GM13977 (cell line): Measurements from ENCODE around the gene TMEM132D.
"Not testable (repeated sequence)": the region's sequence is repeated elsewhere in the genome, so short reads cannot be mapped to it uniquely, and the experiment has no call there.

Experiments
- DNase-seq: peaks from one replicate; pipeline ENCODE4 v3.0.0; 2012; ENCODE audit warnings: low spot score
- in situ Hi-C: fragments of 300-500 bp; cut with MboI; formaldehyde crosslinking; loops from one replicate; pipeline ENCODE4 v1.12.0; 2022; ENCODE audit warnings: low sequenced_read_pairs, low pct_unique_long_range_greater_than_20kb, mixed read lengths, inconsistent platforms; ENCODE audit not compliant: unreplicated experiment
- TF ChIP-seq, protein P1 (sequence below): IDR thresholded peaks from 2 replicates; pipeline ENCODE4 v1.5.1; 2012; ENCODE audit warnings: mild to moderate bottlenecking, control low read depth; ENCODE audit not compliant: insufficient read depth; ENCODE audit errors: extremely low read depth, missing control alignments

The TMEM132D gene

DNA sequence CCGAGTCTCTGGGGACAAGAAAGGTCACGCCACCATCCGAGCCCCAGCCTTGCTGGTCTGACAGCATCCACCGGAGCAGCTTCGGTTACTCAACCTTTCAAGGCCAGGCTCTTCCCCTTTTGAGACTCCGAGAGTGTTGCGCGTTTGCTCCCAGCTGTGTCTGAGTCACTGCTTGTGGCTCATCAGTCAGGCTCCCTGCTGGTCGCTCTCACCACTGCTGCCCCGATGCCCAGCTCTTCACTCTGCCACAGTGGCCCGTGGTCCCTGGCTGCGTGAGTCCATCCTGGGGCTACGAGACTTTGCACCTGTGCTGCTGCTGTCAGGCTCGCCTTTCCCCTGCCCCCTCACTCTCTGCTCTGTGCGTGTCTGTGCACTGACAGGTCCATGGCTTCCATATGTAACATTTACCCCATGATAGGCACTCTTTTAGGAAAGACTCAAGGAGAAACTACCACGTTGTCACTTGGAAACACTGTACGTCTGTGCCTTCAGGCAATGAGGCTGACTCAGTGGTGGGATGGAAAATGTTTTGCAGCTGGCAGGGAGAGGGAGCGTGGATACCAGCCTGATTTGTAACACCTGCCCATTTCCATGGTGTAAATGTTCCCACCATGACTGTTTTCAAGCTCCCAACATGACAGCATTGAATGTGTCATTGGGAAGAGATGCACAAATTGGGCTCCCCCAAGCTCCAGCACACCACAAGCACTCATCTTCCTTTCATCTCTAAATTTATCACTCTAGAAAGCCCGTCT is 350.7 kb downstream of the TMEM132D start:
- no peak for DNase-seq
- TF ChIP-seq, protein P1, sequence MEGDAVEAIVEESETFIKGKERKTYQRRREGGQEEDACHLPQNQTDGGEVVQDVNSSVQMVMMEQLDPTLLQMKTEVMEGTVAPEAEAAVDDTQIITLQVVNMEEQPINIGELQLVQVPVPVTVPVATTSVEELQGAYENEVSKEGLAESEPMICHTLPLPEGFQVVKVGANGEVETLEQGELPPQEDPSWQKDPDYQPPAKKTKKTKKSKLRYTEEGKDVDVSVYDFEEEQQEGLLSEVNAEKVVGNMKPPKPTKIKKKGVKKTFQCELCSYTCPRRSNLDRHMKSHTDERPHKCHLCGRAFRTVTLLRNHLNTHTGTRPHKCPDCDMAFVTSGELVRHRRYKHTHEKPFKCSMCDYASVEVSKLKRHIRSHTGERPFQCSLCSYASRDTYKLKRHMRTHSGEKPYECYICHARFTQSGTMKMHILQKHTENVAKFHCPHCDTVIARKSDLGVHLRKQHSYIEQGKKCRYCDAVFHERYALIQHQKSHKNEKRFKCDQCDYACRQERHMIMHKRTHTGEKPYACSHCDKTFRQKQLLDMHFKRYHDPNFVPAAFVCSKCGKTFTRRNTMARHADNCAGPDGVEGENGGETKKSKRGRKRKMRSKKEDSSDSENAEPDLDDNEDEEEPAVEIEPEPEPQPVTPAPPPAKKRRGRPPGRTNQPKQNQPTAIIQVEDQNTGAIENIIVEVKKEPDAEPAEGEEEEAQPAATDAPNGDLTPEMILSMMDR = no peak
- in situ Hi-C loops = no loop called here

DNA sequence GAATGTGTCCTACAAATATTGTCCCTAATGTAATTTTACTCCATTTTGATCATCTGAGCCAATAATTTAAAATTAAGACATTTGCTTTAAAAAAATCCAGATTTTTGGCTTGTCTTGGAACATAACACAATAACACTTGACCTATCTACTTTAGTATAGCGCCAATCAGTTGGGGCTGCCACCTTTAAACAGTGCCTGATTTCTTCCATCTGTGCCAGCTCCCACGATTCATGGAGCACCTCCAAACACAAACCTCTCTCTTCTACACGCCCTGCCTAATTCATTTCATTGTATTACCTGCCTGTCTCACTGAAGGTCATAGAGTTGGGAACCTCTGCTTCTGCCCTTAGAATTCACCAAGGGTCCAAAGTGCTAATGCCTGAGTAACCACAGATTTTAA is 352.4 kb downstream of the TMEM132D start:
- no peak for DNase-seq
- TF ChIP-seq, protein P1 = no peak
- in situ Hi-C loops = no loop called here

DNA sequence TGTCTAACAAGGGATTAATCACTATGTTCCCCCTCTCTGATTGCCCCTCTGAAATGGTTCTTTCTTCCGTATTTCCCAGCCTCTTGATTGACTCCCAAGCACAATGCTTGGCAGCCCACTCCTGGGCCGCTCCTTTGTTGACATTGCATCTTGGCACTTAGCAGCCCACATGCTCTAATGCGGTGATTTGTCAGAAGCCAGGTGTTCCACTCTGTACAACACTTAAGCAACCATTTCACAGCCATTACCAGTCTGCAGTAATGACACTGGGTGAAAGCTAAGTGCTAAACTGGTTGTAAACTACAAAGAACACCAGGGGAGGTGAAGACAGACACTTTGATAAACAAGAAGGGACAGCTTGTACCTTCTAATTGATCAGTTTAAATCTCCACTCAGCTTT is 353.5 kb downstream of the TMEM132D start:
- in situ Hi-C loops = no loop called here
- TF ChIP-seq, protein P1 = no peak
- no peak for DNase-seq

DNA sequence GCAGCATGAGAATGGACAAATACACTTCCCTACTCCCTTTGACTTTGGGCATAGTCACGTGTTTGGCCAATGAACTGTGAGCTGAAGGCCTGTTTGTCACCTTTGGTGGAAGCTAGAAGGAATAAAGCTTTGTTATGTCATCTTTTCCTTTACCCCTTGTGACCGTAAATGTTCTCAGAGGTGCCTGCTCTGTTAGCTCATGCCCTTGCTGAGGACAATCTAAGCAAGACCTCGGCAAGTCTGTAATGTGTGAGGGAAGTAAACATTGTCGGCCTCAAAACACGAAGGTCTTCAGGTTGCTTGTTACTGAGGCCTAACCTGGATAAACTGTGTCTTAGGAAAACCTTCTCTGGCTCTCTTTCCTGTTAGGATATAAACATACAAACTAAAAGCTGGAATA is 354.2 kb downstream of the TMEM132D start:
- DNase-seq = no peak
- in situ Hi-C loops = no loop called here
- TF ChIP-seq, protein P1 = no peak

DNA sequence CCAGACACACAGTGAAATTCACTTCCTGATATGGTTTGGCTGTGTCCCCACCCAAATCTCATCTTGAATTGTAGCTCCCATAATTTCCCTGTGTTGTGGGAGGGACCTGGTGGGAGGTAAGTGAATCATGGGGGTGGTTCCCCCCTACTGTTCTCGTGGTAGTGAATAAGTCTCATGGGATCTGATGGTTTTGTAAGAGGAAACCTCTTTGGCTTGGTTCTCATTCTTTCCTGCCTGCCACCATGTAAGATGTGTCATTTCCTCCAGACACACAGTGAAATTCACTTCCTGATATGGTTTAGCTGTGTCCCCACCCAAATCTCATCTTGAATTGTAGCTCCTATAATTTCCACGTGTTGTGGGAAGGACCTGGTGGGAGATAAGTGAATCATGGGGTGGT is 354.8 kb downstream of the TMEM132D start:
- in situ Hi-C loops, DNase-seq: not testable (repeated sequence)

DNA sequence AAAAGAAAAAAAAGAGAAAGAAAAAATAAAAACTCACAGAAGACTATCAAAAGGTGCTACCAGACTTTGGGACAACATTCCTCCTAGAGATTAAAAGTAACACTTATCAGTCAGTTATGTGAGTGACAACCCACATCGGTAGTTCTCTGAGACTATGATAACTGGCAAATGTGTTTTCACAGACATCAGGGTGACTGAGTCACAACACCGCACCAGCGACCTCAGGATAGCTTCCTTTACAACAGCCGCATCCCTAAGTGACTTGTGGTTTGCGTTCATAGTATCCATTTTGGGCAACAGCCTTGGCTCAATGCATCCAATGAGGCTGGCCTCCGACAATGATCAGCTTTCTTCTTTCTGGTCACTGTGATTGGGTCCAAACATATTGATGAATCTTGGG is 359.1 kb downstream of the TMEM132D start:
- TF ChIP-seq, protein P1 = no peak
- in situ Hi-C loops = no loop called here
- no peak for DNase-seq

DNA sequence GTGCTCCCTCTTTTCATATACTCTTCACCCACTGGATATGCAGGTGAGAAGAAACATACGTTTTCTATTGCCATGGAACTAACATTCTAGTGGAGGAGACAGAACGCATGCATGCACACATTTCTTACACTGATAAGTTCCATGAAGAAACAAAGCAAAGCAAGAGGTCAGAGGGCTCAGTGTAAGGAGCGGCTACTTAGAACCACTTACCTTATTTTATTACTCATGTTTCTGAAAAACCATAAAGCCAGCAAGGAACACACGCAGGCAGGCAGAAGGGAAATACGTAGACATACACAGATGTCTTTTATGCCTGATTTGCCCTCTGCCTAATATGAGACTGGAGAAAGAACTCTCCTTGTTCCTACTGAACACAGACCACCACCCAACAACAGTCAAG is 362.9 kb downstream of the TMEM132D start:
- in situ Hi-C loops = no loop called here
- no peak for DNase-seq
- TF ChIP-seq, protein P1 = no peak
